IMR-90 (cell line): ENCODE data around the gene TDRD3. TPM values are rescaled to one million over a fixed set of nuclear protein-coding genes. Genes with fewer than 3 reads are reported as not detected.

Experiments
- ATAC-seq: fragments of 200-7000 bp; cut with Tn5 transposase; 2 replicates; pipeline ENCODE4 v1.9.1; 2020; ENCODE audit warnings: low read depth, mild to moderate bottlenecking, moderate library complexity
- BruUV-seq: library from RNA; stranded (reverse); fragments of 400-500 nt; replicated peaks from 2 replicates; lab custom pipeline; 2021; lab: Mats Ljungman, UMichigan
- CTCF ChIA-PET: fragments of 300-600 bp; formaldehyde crosslinking; extraction: SDS; loops from one replicate; lab custom pipeline; 2021; ENCODE audit warnings: antibody characterized with exemption; lab: Yijun Ruan, JAX
- POLR2A ChIA-PET: fragments of 300-600 bp; sonication (Branson Sonifier 250); formaldehyde crosslinking; loops from one replicate; lab custom pipeline; 2022; ENCODE audit warnings: antibody characterized with exemption; ENCODE audit not compliant: unreplicated experiment; lab: Charles Lee
- DNase-seq: peaks from one replicate; pipeline ENCODE4 v3.0.0; 2013
- H2AFZ ChIP-seq: replicated peaks from 2 replicates; pipeline ENCODE3; 2013; ENCODE audit warnings: low read length, mild to moderate bottlenecking; ENCODE audit not compliant: poor library complexity
- H2AK5ac ChIP-seq: 2 replicates; pipeline ENCODE4 v1.6.1; 2013; ENCODE audit warnings: low read depth, low read length, inconsistent platforms
- H2AK9ac ChIP-seq: replicated peaks from 2 replicates; pipeline ENCODE3; 2013; ENCODE audit warnings: mild to moderate bottlenecking, low read depth, low read length, moderate library complexity; ENCODE audit not compliant: poor library complexity
- H2BK120ac ChIP-seq: 2 replicates; pipeline ENCODE4 v1.6.1; 2013; ENCODE audit warnings: low read depth, low read length, inconsistent platforms
- H2BK15ac ChIP-seq: 3 replicates; pipeline ENCODE4 v1.6.1; 2013; ENCODE audit warnings: low read depth, low read length, inconsistent platforms
- H2BK20ac ChIP-seq: 2 replicates; pipeline ENCODE4 v1.6.1; 2013; ENCODE audit warnings: low read depth, mild to moderate bottlenecking, inconsistent platforms, low read length, moderate library complexity
- H2BK5ac ChIP-seq: 2 replicates; pipeline ENCODE4 v1.6.1; 2013; ENCODE audit warnings: mild to moderate bottlenecking, low read depth, low read length, inconsistent platforms; ENCODE audit not compliant: poor library complexity, severe bottlenecking
- H3K14ac ChIP-seq: replicated peaks from 2 replicates; pipeline ENCODE4 v1.6.1; 2013; ENCODE audit warnings: low read depth, low read length, inconsistent platforms
- H3K18ac ChIP-seq: 2 replicates; pipeline ENCODE4 v1.6.1; 2013; ENCODE audit warnings: low read depth, low read length, control low read depth
- H3K23ac ChIP-seq: 2 replicates; pipeline ENCODE4 v1.6.1; 2013; ENCODE audit warnings: low read depth, low read length, inconsistent platforms
- H3K27ac ChIP-seq: 2 replicates; pipeline ENCODE4 v1.5.1; 2013; ENCODE audit warnings: mild to moderate bottlenecking, control low read depth, low read length; ENCODE audit not compliant: insufficient read depth
- H3K27me3 ChIP-seq: 2 replicates; pipeline ENCODE4 v1.6.1; 2013; ENCODE audit warnings: low read length; ENCODE audit not compliant: control insufficient read depth, insufficient read depth
- H3K36me3 ChIP-seq: 2 replicates; pipeline ENCODE4 v1.6.1; 2013; ENCODE audit warnings: low read length, mixed read lengths; ENCODE audit not compliant: control insufficient read depth, insufficient read depth
- H3K4ac ChIP-seq: 2 replicates; pipeline ENCODE4 v1.6.1; 2013; ENCODE audit warnings: low read depth, low read length, inconsistent platforms
- H3K4me1 ChIP-seq: 2 replicates; pipeline ENCODE4 v1.6.1; 2013; ENCODE audit warnings: low read length, mixed read lengths; ENCODE audit not compliant: control insufficient read depth, insufficient read depth
- H3K4me2 ChIP-seq: 2 replicates; pipeline ENCODE4 v1.6.1; 2013; ENCODE audit warnings: low read depth, mild to moderate bottlenecking, control low read depth, low read length, moderate library complexity
- H3K4me3 ChIP-seq: 2 replicates; pipeline ENCODE4 v1.5.1; 2013; ENCODE audit warnings: low read depth, mild to moderate bottlenecking, control low read depth, low read length, moderate library complexity; ENCODE audit not compliant: insufficient read depth
- H3K56ac ChIP-seq: 2 replicates; pipeline ENCODE4 v1.6.1; 2013; ENCODE audit warnings: low read length, inconsistent platforms; ENCODE audit not compliant: insufficient read depth; ENCODE audit errors: extremely low read depth
- H3K79me1 ChIP-seq, 2 experiments: 2 replicates each; pipeline ENCODE4 v1.6.1; 2013; ENCODE audit warnings: low read length in 2 of 2, inconsistent platforms in 1 of 2, low read depth in 1 of 2
- H3K9ac ChIP-seq: 2 replicates; pipeline ENCODE4 v1.6.1; 2013; ENCODE audit warnings: low read depth, low read length, control low read depth
- H3K9me1 ChIP-seq: 2 replicates; pipeline ENCODE4 v1.6.1; 2013; ENCODE audit warnings: low read length, inconsistent platforms; ENCODE audit not compliant: insufficient read depth
- H3K9me3 ChIP-seq: 2 replicates; pipeline ENCODE4 v1.6.1; 2013; ENCODE audit warnings: low read length; ENCODE audit not compliant: control insufficient read depth, insufficient read depth
- H4K20me1 ChIP-seq: 2 replicates; pipeline ENCODE4 v1.6.1; 2013; ENCODE audit warnings: low read length, inconsistent platforms; ENCODE audit not compliant: insufficient read depth
- H4K5ac ChIP-seq: 2 replicates; pipeline ENCODE4 v1.6.1; 2013; ENCODE audit warnings: mild to moderate bottlenecking, low read depth, low read length, control low read depth
- H4K8ac ChIP-seq, 2 experiments: 2 replicates each; pipeline ENCODE4 v1.6.1; 2013; ENCODE audit warnings: low read depth in 2 of 2, low read length in 2 of 2, control low read depth in 1 of 2, inconsistent platforms in 1 of 2
- H4K91ac ChIP-seq: 2 replicates; pipeline ENCODE4 v1.6.1; 2013; ENCODE audit warnings: low read depth, low read length, inconsistent platforms; ENCODE audit not compliant: insufficient read depth
- CTCF ChIP-seq: conservative IDR thresholded peaks from 2 replicates; pipeline ENCODE4 v1.5.1; 2012; ENCODE audit warnings: mild to moderate bottlenecking, low read depth, low read length, improper control_type of control experiment
- ELK1 ChIP-seq: fragments of 150-350 bp; IDR thresholded peaks from 2 replicates; pipeline ENCODE4 v1.6.1; 2016; ENCODE audit warnings: low read depth, mild to moderate bottlenecking, low read length, moderate library complexity, borderline replicate concordance
- FOS ChIP-seq: fragments of 150-350 bp; IDR thresholded peaks from 2 replicates; pipeline ENCODE4 v1.6.1; 2016; ENCODE audit warnings: low read depth, low read length
- MAFK ChIP-seq: IDR thresholded peaks from 2 replicates; pipeline ENCODE4 v1.6.1; 2012; ENCODE audit warnings: low read depth, low read length, improper control_type of control experiment
- MAZ ChIP-seq: IDR thresholded peaks from 2 replicates; pipeline ENCODE4 v1.6.1; 2012; ENCODE audit warnings: low read depth, mild to moderate bottlenecking, low read length, improper control_type of control experiment, moderate library complexity, borderline replicate concordance
- NFE2L2 ChIP-seq: fragments of 150-350 bp; IDR thresholded peaks from 2 replicates; pipeline ENCODE4 v1.6.1; 2016; ENCODE audit warnings: low read depth, mild to moderate bottlenecking, low read length
- RFX5 ChIP-seq: IDR thresholded peaks from 2 replicates; pipeline ENCODE4 v1.8.0; 2012; ENCODE audit warnings: low read depth, mild to moderate bottlenecking, low read length, moderate library complexity
- WGBS, 2 experiments: methylation state at CpG; one replicate each; pipeline versions ENCODE4 v1.1.5 to v1.1.7; 2013; ENCODE audit warnings: missing lambda C conversion rate in 2 of 2; ENCODE audit not compliant: insufficient read length in 1 of 2; ENCODE audit errors: extremely low coverage in 2 of 2; 5-methylcytosine and 5-hydroxymethylcytosine counted together
- dilution Hi-C: fragments of 300-500 bp; cut with HindIII; formaldehyde crosslinking; loops from one replicate; pipeline ENCODE4 v1.14.3; 2018; ENCODE audit warnings: low sequenced_read_pairs; ENCODE audit not compliant: unreplicated experiment
- in situ Hi-C: fragments of 300-500 bp; cut with MboI; formaldehyde crosslinking; loops from 3 replicates; pipeline ENCODE4 v1.14.3; 2019; ENCODE audit warnings: low sequenced_read_pairs, inconsistent platforms, mixed read lengths
- intact Hi-C: fragments of 100-400 bp; cut with micrococcal nuclease; formaldehyde crosslinking; loops from 2 replicates; pipeline ENCODE4 v1.10.0; 2022
- microRNA-seq, 2 experiments: library from miRNA; stranded (forward) in 1 of 2; unstranded in 1 of 2; fragments of 10-50 nt in 1 of 2; fragments of <30 nt in 1 of 2; gene quantifications in 1 of 2; microRNA quantifications in 1 of 2; one replicate each; pipeline versions ENCODE3 to v1.1.0; 2013 to 2020; ENCODE audit not compliant: insufficient read depth in 1 of 2, insufficient read length in 1 of 2, unreplicated experiment in 1 of 2
- polyA plus RNA-seq, 3 experiments: library from polyadenylated mRNA; depleted of rRNA; stranded (reverse); fragments of >200 nt; gene quantifications; 2 replicates each; pipeline ENCODE4 v1.2.3, GENCODE V29; 2012; ENCODE audit warnings: low replicate concordance in 1 of 3
- small RNA-seq, 5 experiments: library from RNA; depleted of rRNA; stranded (forward); fragments of <200 nt; gene quantifications; one replicate each; pipeline ENCODE3, GENCODE V24; 2012
- total RNA-seq: library from RNA; depleted of rRNA; stranded (reverse); fragments of >200 nt; gene quantifications from 2 replicates; pipeline ENCODE4 v1.2.3, GENCODE V29; 2012; rRNA removed

The TDRD3 gene
- total and polyA plus RNA-seq, 2 of the 4 experiments (the other 2 are of a cell fraction), result 3.9 to 12.0 TPM

GRCh38 chr13:60623151-60623550 lies 226.1 kb downstream of the TDRD3 start:
- intact Hi-C loops (no loop called here), dilution Hi-C loops (no loop called here), in situ Hi-C loops (loop anchor here (10.0 kb wide), 1 partner anchor 792 kb away; the partner anchor contains the start of gene PCDH20)
- H3K4me3 ChIP-seq, result no peak overlapping the region
- WGBS, 2 experiments, result no CpG with 5 or more reads among the region's 1 CpG
- no peak overlapping the region for H3K4ac ChIP-seq
- no peak overlapping the region for H2BK5ac ChIP-seq
- no peak for ATAC-seq
- CTCF ChIA-PET, result no interaction called here
- H2BK120ac ChIP-seq, result no peak overlapping the region
- no peak overlapping the region for H4K5ac ChIP-seq
- H3K36me3 ChIP-seq, result no peaks in the 10 kb centered on the region
- TF ChIP-seq RFX5 (no peak), NFE2L2 (no peak), CTCF (no peak), MAFK (no peak), ELK1 (no peak), MAZ (no peak), FOS (no peak)
- no peak overlapping the region for H3K27ac ChIP-seq
- no peaks in the 10 kb centered on the region for H3K9me1 ChIP-seq
- H2AFZ ChIP-seq, result no peak overlapping the region
- H2BK15ac ChIP-seq, result no peak overlapping the region
- no peaks in the 10 kb centered on the region for H4K20me1 ChIP-seq
- H3K56ac ChIP-seq, result no peak overlapping the region
- no peak overlapping the region for H3K18ac ChIP-seq
- H2AK9ac ChIP-seq, result no peak overlapping the region
- no peak overlapping the region for H3K14ac ChIP-seq
- no peak overlapping the region for H3K23ac ChIP-seq
- no peak overlapping the region for H3K9ac ChIP-seq
- no TSS peak for BruUV-seq
- no peak overlapping the region for H3K4me2 ChIP-seq
- no peaks in the 10 kb centered on the region for H3K79me1 ChIP-seq
- DNase-seq, result no peak
- no peaks in the 10 kb centered on the region for H3K27me3 ChIP-seq
- H4K8ac ChIP-seq, result no peak overlapping the region
- no peak overlapping the region for H2AK5ac ChIP-seq
- H3K4me1 ChIP-seq, result no peaks in the 10 kb centered on the region
- POLR2A ChIA-PET, result no interaction called here
- H2BK20ac ChIP-seq, result no peak overlapping the region
- H3K9me3 ChIP-seq, result no peaks in the 10 kb centered on the region
- no peak overlapping the region for H4K91ac ChIP-seq

Small RNA genes within 50 kb of the gene (microRNA-seq; reads per million reads assigned to microRNA genes)
- not detected for gene RNA5SP31 (ENCODE audit: insufficient read depth, insufficient read length)

Small RNA genes within 50 kb of the gene (small RNA-seq; reads per million reads assigned to genes)
- 0 reads per million in 5 experiments for gene RNA5SP31

Other genes starting within 250 kb of the TDRD3 start
- gene DIAPH3, start 233.3 kb upstream of the TDRD3 start, total RNA-seq, result 9.3 and 16.1 TPM in 2 replicates
- 8.5 and 8.9 TPM in 2 replicates for gene DIAPH3, start 233.3 kb upstream of the TDRD3 start, polyA plus RNA-seq (2012; rRNA removed)